EL (cell line): ENCODE measurements around the gene SLC17A2.

Experiments
- DNase-seq: peaks from one replicate; pipeline ENCODE4 v3.0.0-alpha.2; 2016

The SLC17A2 gene

GRCh38 chr6:25930532-25931410 lies at the start of gene SLC17A2:
Gene SLC17A2 (minus strand): TSS chr6:25930691. CDS start chr6:25925796, 4,895 bp downstream.
- DNase-seq, result no peak

- no peak for DNase-seq
Observed at GRCh38 chr6:25975923-25976560, 45.6 kb upstream of the SLC17A2 start.

- DNase-seq, result no peak
Observed at GRCh38 chr6:25973923-25974555, 43.5 kb upstream of the SLC17A2 start.

- no peak for DNase-seq
Observed at GRCh38 chr6:25972902-25973301, 42.4 kb upstream of the SLC17A2 start.

- no peak for DNase-seq
Observed at GRCh38 chr6:25972128-25972527, 41.6 kb upstream of the SLC17A2 start.

- peak; percentile 95 for DNase-seq
Observed at GRCh38 chr6:25971187-25971821, 40.8 kb upstream of the SLC17A2 start.

GRCh38 chr6:25968769-25969168 lies 38.3 kb upstream of the SLC17A2 start:
- no peak for DNase-seq

GRCh38 chr6:25966711-25967110 lies 36.2 kb upstream of the SLC17A2 start:
- DNase-seq, result no peak

GRCh38 chr6:25965058-25965457 lies 34.6 kb upstream of the SLC17A2 start:
- DNase-seq, result no peak

GRCh38 chr6:25963426-25964123 lies 33.1 kb upstream of the SLC17A2 start:
- DNase-seq, result peak; percentile 18

GRCh38 chr6:25962149-25963127 lies 31.9 kb upstream of the SLC17A2 start, which contains the start of gene TRIM38:
Gene TRIM38 (plus strand): TSS chr6:25962802. CDS start chr6:25966523, 3,721 bp downstream.
- peak; percentile 94 for DNase-seq

GRCh38 chr6:25961619-25962148 lies 31.2 kb upstream of the SLC17A2 start:
- DNase-seq, result no peak

- DNase-seq, result no peak
Observed at GRCh38 chr6:25960734-25961133, 30.2 kb upstream of the SLC17A2 start.

- peak; percentile 28 for DNase-seq
Observed at GRCh38 chr6:25959890-25960536, 29.5 kb upstream of the SLC17A2 start.

GRCh38 chr6:25958700-25959162 lies 28.2 kb upstream of the SLC17A2 start:
- DNase-seq, result no peak

GRCh38 chr6:25956226-25956625 lies 25.7 kb upstream of the SLC17A2 start:
- no peak for DNase-seq

GRCh38 chr6:25954756-25955155 lies 24.3 kb upstream of the SLC17A2 start:
- DNase-seq, result no peak

GRCh38 chr6:25953733-25954132 lies 23.2 kb upstream of the SLC17A2 start:
- no peak for DNase-seq

GRCh38 chr6:25952535-25952934 lies 22.0 kb upstream of the SLC17A2 start:
- DNase-seq, result no peak
